ENCODE data around the gene LAMTOR2.

The LAMTOR2 gene

DNA sequence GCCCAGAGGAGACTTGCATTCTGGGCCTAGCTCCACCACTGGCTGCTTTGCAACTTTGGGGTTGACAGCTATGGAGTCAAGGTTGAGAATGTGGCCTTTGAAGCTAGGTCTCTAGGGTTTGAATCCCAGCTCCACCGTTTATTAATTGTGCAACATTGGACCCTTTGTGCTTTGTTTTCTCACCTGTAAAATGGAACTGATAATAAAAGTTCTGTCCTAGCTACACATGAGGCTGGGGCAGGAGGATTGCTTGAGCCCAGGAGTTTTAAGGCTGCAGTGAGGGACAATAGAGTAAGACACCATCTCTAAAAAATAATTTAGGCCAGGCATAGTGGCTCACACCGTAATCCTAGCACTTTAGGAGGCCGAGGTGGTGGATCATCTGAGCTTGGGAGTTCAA lies 44.7 kb downstream of the LAMTOR2 start:
- DNase-seq (ENCODE audit: low spot score): no peak

DNA sequence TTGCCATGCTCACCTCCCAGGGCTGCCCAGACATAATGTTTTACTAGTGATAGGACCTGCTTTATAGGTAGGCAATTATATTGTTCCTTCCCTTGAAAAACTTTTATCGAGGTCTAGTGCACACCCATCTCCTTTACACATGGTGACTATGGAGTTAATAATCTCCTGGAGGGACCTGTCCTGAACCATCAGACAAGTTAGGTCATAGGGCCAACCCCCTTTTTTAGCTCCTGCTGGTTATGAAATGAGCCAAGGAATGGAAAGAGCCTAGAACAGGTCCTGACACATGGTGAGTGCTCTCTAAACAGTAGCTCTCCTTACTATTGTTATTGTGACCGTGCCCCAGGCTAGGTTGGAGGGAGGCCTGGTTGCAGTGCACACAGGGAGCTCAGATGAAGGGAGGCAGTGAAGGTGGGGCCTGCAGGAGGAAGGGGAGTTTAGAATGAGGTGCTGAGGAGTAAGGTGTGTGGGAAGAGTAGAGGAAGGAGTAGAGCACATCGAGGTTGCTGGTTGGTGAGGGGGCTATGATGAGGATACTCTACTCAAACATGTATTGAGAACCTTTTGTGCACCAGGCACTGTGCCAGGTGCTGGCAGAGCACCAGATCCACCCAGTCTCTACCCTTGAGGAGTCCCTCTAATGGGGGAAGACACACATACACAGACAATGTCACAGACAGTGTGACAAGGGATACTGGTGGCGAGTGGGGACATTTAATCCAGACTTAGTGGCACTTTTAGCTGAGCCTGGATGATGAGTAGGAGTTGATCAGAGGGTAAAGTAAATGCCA lies 45.8 kb downstream of the LAMTOR2 start:
- DNase-seq (ENCODE audit: low spot score): no peak

DNA sequence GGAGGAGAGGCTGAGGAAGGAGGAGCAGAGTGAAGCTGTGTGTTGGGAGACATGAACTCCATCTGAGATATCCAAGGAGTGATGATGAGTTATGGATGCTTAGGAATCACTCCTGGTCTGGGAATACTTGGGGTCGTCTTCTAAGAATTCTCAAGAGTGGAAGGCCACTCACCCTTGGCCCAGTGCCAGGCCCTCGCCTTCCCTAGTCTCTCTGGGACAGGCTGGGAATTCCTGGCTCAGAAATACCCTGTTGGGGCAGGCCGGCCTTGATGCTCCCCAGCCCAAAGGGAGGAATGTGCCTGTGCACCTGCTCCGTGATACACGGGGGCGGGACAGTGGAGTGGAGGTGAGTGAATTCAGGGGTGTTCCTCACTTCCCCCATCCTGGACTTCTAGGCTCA lies 47.3 kb downstream of the LAMTOR2 start:
- DNase-seq (ENCODE audit: low spot score): no peak

DNA sequence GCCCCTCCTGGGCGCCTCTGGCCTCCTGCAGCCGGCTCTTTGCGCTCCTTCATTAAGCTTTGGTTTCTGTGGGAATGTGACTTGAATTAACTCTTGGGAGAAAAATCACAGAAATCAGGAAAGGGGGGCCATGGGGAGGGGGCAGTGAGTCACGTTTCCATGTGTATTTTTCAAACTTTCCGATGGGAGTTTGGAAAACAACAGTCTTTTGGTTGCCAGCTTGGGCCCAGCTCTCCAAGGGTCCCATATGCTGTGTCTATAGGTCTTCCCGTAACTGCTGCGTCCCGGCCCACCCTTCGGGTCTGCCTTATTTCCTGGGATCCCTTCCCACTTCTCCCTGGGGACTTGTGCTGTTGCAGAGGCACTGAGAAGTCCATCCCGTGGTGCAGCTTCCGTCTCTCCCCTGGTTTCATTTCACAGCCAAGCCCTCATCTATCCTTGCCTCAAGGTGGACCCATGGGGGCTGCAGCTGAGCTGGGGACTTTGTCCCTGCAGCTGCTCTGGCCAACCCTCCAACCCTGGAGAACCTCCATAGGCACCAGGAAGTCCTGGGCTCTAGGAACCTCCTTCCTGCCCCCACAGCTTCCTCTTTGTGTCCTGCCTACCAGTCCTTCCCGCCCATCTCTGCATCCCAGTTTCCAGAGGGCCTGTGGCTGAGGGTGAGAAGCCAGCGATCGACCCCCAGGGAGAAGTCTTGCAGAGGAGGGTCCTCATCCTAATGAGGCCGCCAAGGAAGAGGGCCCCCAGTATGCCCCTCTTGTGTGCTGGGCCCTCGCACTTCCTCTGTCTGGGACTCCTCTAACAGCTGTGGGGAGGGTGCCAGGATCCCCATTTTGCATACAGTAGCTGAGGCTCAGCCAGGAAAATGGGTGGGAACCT lies 48.3 kb downstream of the LAMTOR2 start:
- DNase-seq (ENCODE audit: low spot score): no peak

DNA sequence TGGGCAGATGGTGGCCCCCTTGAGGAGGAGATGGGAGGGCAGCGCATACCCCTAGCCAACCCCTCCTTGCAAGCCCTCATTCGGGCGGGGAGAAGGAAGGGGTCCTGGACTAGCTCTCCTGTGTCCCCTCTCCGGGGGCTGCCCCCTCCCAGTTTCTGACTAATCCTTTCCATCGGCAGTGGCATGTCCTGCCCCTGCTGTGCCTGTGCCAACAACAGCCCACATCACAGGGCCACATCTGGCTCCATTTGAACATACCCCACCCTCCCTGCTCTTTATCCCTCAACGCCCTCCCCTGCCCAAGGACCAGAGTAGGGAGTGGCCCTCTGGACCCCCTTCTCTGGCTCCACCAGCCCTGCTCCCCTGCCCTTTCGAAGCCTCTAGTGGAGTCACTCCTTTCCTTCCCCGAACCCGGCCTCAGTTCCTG lies 49.0 kb downstream of the LAMTOR2 start:
- no peak for DNase-seq (ENCODE audit: low spot score)

DNA sequence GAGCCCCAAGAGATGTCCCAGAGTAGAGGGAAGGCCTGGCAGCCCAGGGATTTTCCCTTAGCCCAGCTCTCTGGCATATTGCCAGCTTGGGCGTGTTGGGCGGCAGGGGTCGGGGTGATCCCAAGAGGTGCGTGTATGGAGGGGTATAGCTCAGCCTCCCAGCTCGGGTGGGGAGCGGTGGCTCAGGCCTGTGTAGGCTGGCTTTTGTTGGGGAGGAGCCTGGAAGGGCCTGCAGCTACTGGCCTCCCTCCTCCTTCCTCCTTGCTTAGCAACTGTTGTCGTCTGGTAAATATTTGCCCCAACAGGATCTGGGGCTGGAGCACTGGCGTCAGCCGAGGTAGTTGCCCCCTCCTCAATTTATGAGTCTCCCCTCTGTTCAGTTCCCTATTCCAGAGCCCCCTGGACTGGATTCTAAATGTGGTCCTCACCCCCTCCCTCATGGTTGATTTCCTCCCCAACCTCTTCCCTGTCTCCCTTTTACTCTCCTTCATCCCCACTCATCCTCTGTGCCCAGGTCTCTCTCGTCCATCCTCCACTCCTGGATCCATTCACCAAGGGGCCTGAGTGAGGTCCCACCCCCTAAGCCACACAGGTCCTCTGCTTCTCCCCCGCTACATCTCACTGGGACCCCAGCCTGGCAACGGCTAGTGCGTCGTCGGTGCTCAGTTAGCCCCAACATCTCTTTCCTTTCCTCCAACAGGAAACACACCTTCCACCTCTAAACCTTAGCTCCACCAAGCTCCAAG lies 49.7 kb downstream of the LAMTOR2 start:
- DNase-seq (ENCODE audit: low spot score): no peak

DNA sequence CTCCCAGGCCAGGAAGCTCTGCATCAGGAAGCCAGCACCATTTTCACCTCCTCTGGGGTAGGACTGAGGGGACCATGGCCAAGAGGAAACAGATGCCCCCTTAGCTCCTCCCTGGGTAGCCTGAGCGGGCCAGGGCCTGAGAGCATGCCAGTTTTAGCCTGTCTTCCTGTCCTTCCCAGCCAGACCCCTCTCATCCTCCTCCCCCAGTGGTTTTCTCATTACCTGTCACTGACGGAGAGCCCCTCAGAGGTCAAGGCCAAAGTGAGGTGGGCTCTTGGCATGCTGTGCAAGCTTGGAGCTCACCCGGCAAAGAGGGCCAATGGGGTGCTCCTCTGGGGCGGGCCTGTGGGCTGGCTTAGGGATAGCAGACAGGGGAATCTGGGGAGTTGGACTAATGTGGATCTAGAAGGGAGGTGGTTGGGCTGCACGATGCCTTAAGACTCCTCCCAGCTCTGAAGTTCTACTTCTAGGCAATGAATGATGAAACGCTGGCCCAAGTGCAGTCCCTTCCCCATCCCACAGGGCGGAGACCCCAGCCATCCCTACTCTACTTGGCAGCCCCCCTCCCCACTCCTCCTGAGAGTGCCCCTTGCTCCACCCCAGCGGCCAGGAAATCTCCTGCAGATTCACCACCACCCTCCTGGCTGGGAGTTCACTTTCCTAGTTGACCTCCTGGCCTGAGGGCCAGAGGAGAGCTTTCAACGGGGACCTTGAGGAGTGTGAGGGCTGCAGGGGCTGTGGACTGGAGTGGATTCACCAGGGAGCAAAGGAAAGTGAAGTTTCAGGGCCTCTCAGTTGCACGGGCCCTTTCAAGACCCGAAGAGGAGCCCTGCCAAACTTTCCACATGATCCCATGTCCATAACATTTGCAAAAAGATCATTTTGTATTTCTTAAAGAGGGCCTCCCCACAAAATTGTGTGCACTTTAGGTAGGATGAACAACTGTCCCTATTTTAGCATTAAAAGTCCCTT lies 50.6 kb downstream of the LAMTOR2 start:
- no peak for DNase-seq (ENCODE audit: low spot score)

DNA sequence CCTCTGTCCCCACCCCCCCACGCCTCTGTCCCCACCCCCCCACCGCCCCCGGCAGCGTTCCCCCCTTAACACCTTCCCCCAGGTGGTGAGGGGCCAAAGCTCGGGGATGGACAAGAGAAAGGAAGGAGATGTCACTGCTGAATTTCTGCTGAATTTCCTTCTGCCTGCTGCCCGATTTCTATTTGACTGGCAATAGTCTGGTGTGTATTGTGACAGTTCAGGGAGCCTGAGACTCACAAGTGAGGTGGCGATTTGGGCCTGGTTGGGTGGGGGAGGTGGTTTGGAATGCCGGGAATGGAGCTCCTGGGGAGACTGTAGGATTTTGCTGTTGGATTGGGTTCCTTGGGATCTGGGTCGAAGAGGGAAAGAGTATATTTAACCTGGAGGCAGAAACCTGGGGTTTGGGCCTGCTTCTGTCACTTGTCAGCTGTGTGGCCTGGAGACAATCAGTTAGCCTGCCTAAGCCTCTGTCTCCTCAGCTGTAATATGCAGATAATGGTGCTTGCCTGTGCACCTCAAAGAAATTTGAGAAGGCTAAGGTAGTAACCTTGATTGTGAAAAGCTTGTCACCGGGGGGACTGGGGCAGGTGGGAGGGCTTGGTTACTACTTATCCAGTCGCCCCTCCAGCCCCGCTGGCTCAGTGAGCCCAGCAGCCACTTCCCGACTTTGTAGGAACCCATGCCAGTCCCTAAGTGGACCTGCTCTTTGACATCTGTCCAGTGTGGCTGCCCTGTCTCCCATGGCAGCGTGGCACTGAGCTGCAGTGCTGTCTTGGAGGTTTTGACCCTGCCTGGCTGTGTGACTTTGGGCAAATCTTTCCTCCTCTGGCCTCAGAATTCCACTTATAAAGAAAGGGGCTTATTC lies 52.3 kb downstream of the LAMTOR2 start:
- DNase-seq (ENCODE audit: low spot score): no peak

DNA sequence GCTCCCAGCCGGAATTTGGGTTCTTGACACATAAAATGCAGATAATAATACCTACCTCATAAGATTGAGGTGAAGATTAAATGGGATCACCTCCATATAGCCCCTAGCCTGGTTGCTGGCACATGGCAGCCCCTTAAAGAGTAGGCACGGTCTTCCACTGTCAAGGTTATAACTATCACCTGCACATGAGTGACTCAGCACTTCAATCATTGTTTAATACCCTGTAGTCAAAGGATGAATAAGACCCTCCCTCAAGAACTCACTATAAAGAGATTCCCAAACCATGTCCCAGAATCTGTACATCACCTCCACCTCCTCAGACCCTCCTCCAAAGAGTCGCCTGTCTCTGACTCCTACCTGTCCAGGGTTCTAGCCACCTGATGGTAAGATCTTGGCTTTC lies 53.5 kb downstream of the LAMTOR2 start:
- no peak for DNase-seq (ENCODE audit: low spot score)

Measured in activated CD4-positive, alpha-beta T cell treated with anti-CD3 and anti-CD28 coated beads, Interleukin-2, Interleukin-4, amounts not matched to agents 100 ng/mL and 50 ng/mL, durations not matched to agents 16 hours and 8 hours (primary cell).